BE2C (cell line): ENCODE data around the gene OTOS. TPM values are rescaled to one million over a fixed set of nuclear protein-coding genes. Genes with fewer than 3 reads are reported as not detected.

Source experiments
- DNase-seq: peaks from one replicate; pipeline ENCODE4 v3.0.0-alpha.2; 2020
- H3K27me3 ChIP-seq: fragments of 250-450 bp; sonication (Bioruptor Pico); 2 replicates; pipeline ENCODE4 v1.5.1; 2020; ENCODE audit warnings: mild to moderate bottlenecking
- H3K36me3 ChIP-seq: fragments of 250-450 bp; sonication (Bioruptor Pico); 2 replicates; pipeline ENCODE4 v1.5.1; 2020; ENCODE audit warnings: mild to moderate bottlenecking
- H3K4me1 ChIP-seq: fragments of 250-450 bp; sonication (Bioruptor Pico); 2 replicates; pipeline ENCODE4 v1.5.1; 2020
- H3K4me3 ChIP-seq: 2 replicates; pipeline ENCODE4 v1.5.1; 2011; ENCODE audit warnings: low read depth, low read length
- H3K9me3 ChIP-seq: fragments of 250-450 bp; sonication (Bioruptor Pico); 2 replicates; pipeline ENCODE4 v1.5.1; 2020
- polyA plus RNA-seq: library from polyadenylated mRNA; unstranded; fragments of >200 nt; gene quantifications from one replicate; pipeline ENCODE4 v1.2.1, GENCODE V29; 2012; ENCODE audit warnings: low read depth, missing spikeins; ENCODE audit not compliant: insufficient read length, insufficient read depth
- TF ChIP-seq, protein P1 (sequence below): IDR thresholded peaks from 2 replicates; pipeline ENCODE4 v1.5.1; 2012; ENCODE audit warnings: mild to moderate bottlenecking, low read depth, low read length

Gene OTOS
- not detected for polyA plus RNA-seq

DNA sequence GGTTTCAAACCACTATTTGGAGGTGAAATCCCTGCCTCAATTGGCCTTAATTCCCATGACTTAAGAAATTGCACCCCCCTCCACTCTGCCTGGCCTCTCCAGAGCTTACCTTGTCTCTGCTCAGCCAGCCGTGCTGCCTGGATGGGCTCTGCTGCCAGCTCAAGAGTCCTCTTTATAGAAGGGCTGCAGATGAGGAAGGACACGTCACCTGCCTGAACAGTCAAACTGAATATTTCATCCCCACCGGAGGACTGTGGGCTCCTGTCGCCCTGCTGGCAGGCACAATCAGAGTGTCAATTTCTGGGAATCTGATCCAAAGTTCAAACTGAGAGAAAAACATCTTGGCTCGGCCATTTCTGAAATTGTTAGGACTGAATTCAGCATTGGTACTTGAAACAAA lies at the start of gene OTOS:
Gene OTOS, minus strand, starts transcription at position 148 of the 400 bp plus-strand sequence. CDS start 332 bp downstream, outside the sequence.
- TF ChIP-seq, protein P1, sequence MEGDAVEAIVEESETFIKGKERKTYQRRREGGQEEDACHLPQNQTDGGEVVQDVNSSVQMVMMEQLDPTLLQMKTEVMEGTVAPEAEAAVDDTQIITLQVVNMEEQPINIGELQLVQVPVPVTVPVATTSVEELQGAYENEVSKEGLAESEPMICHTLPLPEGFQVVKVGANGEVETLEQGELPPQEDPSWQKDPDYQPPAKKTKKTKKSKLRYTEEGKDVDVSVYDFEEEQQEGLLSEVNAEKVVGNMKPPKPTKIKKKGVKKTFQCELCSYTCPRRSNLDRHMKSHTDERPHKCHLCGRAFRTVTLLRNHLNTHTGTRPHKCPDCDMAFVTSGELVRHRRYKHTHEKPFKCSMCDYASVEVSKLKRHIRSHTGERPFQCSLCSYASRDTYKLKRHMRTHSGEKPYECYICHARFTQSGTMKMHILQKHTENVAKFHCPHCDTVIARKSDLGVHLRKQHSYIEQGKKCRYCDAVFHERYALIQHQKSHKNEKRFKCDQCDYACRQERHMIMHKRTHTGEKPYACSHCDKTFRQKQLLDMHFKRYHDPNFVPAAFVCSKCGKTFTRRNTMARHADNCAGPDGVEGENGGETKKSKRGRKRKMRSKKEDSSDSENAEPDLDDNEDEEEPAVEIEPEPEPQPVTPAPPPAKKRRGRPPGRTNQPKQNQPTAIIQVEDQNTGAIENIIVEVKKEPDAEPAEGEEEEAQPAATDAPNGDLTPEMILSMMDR: no peak
- no peak for DNase-seq
- H3K9me3 ChIP-seq: no peaks in the 10 kb centered on the region
- H3K4me1 ChIP-seq: no peaks in the 10 kb centered on the region
- peaks cover 16% of the 10 kb centered on the region; the same call in 1 of the 2 replicates for H3K27me3 ChIP-seq
- H3K36me3 ChIP-seq: no peaks in the 10 kb centered on the region
- no peak within 1 kb of the TSS for H3K4me3 ChIP-seq

DNA sequence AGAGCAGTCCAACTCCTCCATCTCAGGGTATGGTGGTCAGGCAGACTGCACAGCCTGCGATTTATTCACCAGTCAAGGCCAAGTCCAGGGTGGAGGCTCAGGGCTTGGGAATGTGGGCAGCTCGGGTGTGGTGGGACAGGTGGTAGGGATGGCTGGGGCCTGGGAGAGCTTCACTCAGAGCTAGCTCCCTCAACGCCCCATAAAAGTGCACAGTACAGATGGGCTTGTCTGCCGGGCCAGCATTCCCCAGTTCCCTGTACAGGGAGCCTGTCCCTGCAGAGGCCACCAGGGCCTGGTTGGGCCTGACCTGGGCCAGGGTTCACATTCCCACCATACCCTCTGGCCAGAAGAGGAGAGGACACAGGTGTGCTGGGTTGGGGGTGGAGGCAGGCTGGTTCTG lies 49.2 kb upstream of the OTOS start:
- no peak for DNase-seq
- Histone ChIP-seq H3K36me3 (no peaks in the 10 kb centered on the region), H3K9me3 (0 out of 2 replicates have a peak, but pooled peaks cover 4% of the 10 kb centered on the region), H3K4me1 (peaks cover under 1% of the 10 kb centered on the region; the same call in 1 of the 2 replicates), H3K4me3 (no peak overlapping the region), H3K27me3 (peaks cover 67% of the 10 kb centered on the region)
- TF ChIP-seq, protein P1: no peak

DNA sequence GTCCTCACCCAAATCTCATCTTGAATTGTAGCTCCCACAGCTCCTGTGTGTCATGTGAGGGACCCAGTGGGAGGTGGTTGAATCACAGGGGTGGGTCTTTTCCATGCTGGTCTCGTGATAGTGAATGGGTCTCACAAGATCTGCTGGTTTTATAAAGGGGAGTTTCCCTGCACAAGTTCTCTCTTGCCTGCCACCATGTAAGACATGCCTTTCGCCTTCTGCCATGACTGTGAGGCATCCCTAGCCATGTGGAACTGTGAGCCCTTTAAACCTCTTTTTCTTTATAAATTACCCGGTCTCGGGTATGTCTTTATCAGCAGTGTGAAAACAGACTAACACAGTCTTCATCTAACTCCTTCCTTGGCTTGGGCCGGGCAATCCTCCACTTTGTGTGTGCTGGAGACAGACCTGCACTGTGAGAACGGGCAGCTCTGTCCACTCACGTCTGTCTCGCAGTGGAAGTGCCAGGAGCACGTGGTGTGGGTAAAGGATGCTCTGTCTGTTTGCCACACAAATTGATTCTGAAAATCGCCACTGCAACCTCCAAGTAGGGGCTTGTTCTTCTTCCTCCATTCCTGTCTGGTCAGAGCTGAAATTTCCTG lies 47.6 kb upstream of the OTOS start:
- Histone ChIP-seq H3K4me1 (no peaks in the 10 kb centered on the region), H3K36me3 (no peaks in the 10 kb centered on the region), H3K4me3 (no peak overlapping the region), H3K9me3 (0 out of 2 replicates have a peak, but pooled peaks cover 4% of the 10 kb centered on the region), H3K27me3 (peaks cover 67% of the 10 kb centered on the region)
- TF ChIP-seq, protein P1: no peak
- no peak for DNase-seq

DNA sequence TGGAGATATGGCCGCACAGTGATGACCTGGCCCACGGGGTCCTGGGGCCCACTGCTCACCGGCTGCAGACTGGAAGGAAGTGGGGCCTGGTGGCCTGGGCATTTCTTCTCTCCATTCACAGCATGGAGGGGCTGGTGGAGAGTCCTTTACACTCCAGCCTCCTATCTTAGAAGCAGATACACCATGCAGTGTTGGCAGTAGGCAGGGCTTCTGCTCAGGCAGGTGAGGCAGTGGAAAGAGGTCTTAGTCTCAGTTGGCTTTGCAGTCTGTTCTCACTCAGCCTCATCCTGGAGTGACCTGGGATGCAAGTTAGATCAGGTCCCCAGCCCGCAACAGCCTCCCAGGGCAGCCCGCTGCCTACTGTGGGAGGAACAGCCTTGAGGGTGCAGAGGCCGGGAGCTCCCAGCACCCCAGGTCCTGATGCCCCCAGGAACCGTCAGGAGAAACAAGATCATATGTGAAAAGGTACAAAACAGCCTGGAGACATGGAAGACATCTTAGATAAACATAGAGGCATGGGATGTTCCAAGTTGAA lies 45.8 kb upstream of the OTOS start:
- Histone ChIP-seq H3K36me3 (no peaks in the 10 kb centered on the region), H3K9me3 (0 out of 2 replicates have a peak, but pooled peaks cover 4% of the 10 kb centered on the region), H3K4me1 (no peaks in the 10 kb centered on the region), H3K27me3 (peaks cover 61% of the 10 kb centered on the region), H3K4me3 (no peak overlapping the region)
- DNase-seq: no peak
- TF ChIP-seq, protein P1: no peak

DNA sequence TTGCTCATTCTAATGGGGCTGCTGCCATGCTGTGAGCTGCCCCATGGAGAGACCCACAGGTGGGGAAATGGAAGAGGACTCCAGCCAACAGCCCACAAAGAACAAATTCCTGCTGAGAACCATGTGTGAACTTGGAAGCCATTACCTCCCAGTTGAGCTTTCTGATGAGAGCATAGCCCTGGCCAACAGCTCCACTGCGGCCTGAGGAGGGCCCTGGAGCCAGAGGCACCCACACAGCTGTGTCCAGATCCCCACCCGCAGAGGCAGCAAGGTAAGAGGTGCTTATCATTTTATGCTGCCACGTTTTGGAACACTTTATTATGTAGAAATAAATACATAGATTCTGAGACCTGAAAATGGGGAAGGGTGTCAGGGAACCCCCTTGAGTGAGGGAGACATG lies 44.2 kb upstream of the OTOS start:
- TF ChIP-seq, protein P1: no peak
- H3K9me3 ChIP-seq: 0 out of 2 replicates have a peak, but pooled peaks cover 4% of the 10 kb centered on the region
- no peak for DNase-seq
- H3K4me1 ChIP-seq: no peaks in the 10 kb centered on the region
- H3K27me3 ChIP-seq: peaks cover 45% of the 10 kb centered on the region
- H3K36me3 ChIP-seq: no peaks in the 10 kb centered on the region
- no peak overlapping the region for H3K4me3 ChIP-seq
